Spleen (tissue), 7 donors: ENCODE results near the gene IZUMO1R.

Experiments
- POLR2A ChIP-seq, 3 donors: fragments of 450-650 bp; IDR thresholded peaks; one replicate each; pipeline ENCODE4 v1.5.1; 2017; ENCODE audit warnings: antibody characterized with exemption in 3 of 3, mild to moderate bottlenecking in 1 of 3
- POLR2AphosphoS5 ChIP-seq, 3 donors: sonication (generic); formaldehyde crosslinking; IDR thresholded peaks; one replicate each; pipeline ENCODE4 v1.5.1; 2017; ENCODE audit warnings: antibody characterized with exemption in 3 of 3
- TF ChIP-seq, protein P1 (sequence below), 11 experiments: fragments of 200-600 bp in 7 of 11; fragments of 450-650 bp in 4 of 11; sonication (generic) in 4 of 11; IDR thresholded peaks in 8 of 11; conservative IDR thresholded peaks in 3 of 11; 1 replicate in 7 of 11; 2 replicates in 4 of 11; pipeline versions ENCODE4 v1.4.0 to v1.8.0; 2016 to 2021; ENCODE audit warnings: antibody characterized with exemption in 11 of 11, inconsistent platforms in 4 of 11, mild to moderate bottlenecking in 1 of 11
- donor health status: DM: no; HTN: no; CAD: no; lungs with moderate emphysema.
- donor health status: DM: no; HTN: no; CAD: no.
- donor health status: DM: no; HTN: no; CAD: no.

DNA sequence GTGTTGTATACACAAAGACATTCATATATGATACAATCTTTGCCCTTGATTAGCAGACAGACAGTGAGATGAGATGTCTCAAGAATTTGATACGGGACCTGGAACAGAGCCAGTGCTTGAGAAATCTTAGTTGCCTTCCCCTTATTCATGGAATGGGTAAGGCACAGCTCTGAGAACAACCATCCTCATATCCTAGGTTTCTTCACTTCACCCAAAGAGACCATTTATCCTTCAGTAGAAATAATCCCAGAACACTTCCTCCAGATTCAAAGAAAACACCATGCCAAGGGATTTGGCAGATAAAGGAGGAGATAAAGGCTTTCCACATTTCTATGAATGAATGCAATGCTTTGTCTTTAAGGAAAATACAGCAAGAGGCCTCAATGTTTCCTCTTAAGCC is 8.8 kb upstream of the IZUMO1R start:
- TF ChIP-seq, protein P1, sequence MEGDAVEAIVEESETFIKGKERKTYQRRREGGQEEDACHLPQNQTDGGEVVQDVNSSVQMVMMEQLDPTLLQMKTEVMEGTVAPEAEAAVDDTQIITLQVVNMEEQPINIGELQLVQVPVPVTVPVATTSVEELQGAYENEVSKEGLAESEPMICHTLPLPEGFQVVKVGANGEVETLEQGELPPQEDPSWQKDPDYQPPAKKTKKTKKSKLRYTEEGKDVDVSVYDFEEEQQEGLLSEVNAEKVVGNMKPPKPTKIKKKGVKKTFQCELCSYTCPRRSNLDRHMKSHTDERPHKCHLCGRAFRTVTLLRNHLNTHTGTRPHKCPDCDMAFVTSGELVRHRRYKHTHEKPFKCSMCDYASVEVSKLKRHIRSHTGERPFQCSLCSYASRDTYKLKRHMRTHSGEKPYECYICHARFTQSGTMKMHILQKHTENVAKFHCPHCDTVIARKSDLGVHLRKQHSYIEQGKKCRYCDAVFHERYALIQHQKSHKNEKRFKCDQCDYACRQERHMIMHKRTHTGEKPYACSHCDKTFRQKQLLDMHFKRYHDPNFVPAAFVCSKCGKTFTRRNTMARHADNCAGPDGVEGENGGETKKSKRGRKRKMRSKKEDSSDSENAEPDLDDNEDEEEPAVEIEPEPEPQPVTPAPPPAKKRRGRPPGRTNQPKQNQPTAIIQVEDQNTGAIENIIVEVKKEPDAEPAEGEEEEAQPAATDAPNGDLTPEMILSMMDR (IDR thresholded peaks at IDR 0.05 in 8 of 11, conservative IDR thresholded peaks at IDR 0.05 in 3 of 11), result no peak
- TF ChIP-seq POLR2AphosphoS5 (IDR thresholded peaks at IDR 0.05) (no peak), POLR2A (IDR thresholded peaks at IDR 0.05) (no peak)
